ENCODE results near the gene ABHD6.
"Not testable (repeated sequence)": the region's sequence is repeated elsewhere in the genome, so short reads cannot be mapped to it uniquely, and the experiment has no call there.

The ABHD6 gene

GRCh38 chr3:58237238-58237940, at the start of gene ABHD6:
TSS of gene ABHD6 (plus strand) at chr3:58237792. CDS start at chr3:58256587, 18,795 bp downstream.
- DNase-seq (ENCODE audit: low read depth in 3 of 3), result peak; percentile 50 to 80 (median 72)

GRCh38 chr3:58188173-58188564, 49.4 kb upstream of the ABHD6 start:
- no peak for DNase-seq (ENCODE audit: low read depth in 3 of 3)

GRCh38 chr3:58188921-58189451, 48.6 kb upstream of the ABHD6 start:
- no peak for DNase-seq (ENCODE audit: low read depth in 3 of 3)

GRCh38 chr3:58189691-58190090, 47.9 kb upstream of the ABHD6 start:
- no peak for DNase-seq (ENCODE audit: low read depth in 3 of 3)

GRCh38 chr3:58190291-58190690, 47.3 kb upstream of the ABHD6 start:
- DNase-seq (ENCODE audit: low read depth in 3 of 3), result no peak

GRCh38 chr3:58190882-58191281, 46.7 kb upstream of the ABHD6 start:
- no peak for DNase-seq (ENCODE audit: low read depth in 3 of 3)

- no peak for DNase-seq (ENCODE audit: low read depth in 3 of 3)
Measured at GRCh38 chr3:58191361-58191991, 46.1 kb upstream of the ABHD6 start.

GRCh38 chr3:58192069-58192468, 45.5 kb upstream of the ABHD6 start:
- DNase-seq (ENCODE audit: low read depth in 3 of 3), result no peak

- DNase-seq (ENCODE audit: low read depth in 3 of 3), result no peak
Measured at GRCh38 chr3:58193682-58194407, 43.7 kb upstream of the ABHD6 start.

GRCh38 chr3:58197588-58197987, 40.0 kb upstream of the ABHD6 start:
- DNase-seq (ENCODE audit: low read depth in 3 of 3), result no peak

- no peak for DNase-seq (ENCODE audit: low read depth in 3 of 3)
Measured at GRCh38 chr3:58198362-58198761, 39.2 kb upstream of the ABHD6 start.

GRCh38 chr3:58198804-58199203, 38.8 kb upstream of the ABHD6 start:
- no peak for DNase-seq (ENCODE audit: low read depth in 3 of 3)

GRCh38 chr3:58200121-58200709, 37.4 kb upstream of the ABHD6 start:
- no peak for DNase-seq (ENCODE audit: low read depth in 3 of 3)

- DNase-seq (ENCODE audit: low read depth in 3 of 3), result no peak
Measured at GRCh38 chr3:58200846-58201355, 36.7 kb upstream of the ABHD6 start.

- not testable (repeated sequence) for DNase-seq (ENCODE audit: low read depth in 3 of 3)
Measured at GRCh38 chr3:58201451-58201850, 36.1 kb upstream of the ABHD6 start.

- DNase-seq (ENCODE audit: low read depth in 3 of 3), result no peak
Measured at GRCh38 chr3:58202917-58203360, 34.7 kb upstream of the ABHD6 start.

GRCh38 chr3:58203541-58203940, 34.1 kb upstream of the ABHD6 start:
- DNase-seq (ENCODE audit: low read depth in 3 of 3), result no peak

- DNase-seq (ENCODE audit: low read depth in 3 of 3), result no peak
Measured at GRCh38 chr3:58204720-58205119, 32.9 kb upstream of the ABHD6 start.

GRCh38 chr3:58205981-58206380, 31.6 kb upstream of the ABHD6 start:
- DNase-seq (ENCODE audit: low read depth in 3 of 3), result no peak

- no peak for DNase-seq (ENCODE audit: low read depth in 3 of 3)
Measured at GRCh38 chr3:58206406-58207011, 31.1 kb upstream of the ABHD6 start.

- DNase-seq (ENCODE audit: low read depth in 3 of 3), result no peak
Measured at GRCh38 chr3:58207954-58208353, 29.6 kb upstream of the ABHD6 start.
